Activated CD4-positive, alpha-beta T cell treated with anti-CD3 and anti-CD28 coated beads, Interleukin-2, Interleukin-4, amounts not matched to agents 100 ng/mL and 50 ng/mL, durations not matched to agents 16 hours and 8 hours (primary cell): ENCODE data around the gene BICRAL.
"Not testable (repeated sequence)": the region's sequence is repeated elsewhere in the genome, so short reads cannot be mapped to it uniquely, and the experiment has no call there.

ENCODE experiments used
- DNase-seq: peaks from one replicate; pipeline ENCODE4 v3.0.0-alpha.2; 2020; ENCODE audit warnings: low spot score

The BICRAL gene

DNA sequence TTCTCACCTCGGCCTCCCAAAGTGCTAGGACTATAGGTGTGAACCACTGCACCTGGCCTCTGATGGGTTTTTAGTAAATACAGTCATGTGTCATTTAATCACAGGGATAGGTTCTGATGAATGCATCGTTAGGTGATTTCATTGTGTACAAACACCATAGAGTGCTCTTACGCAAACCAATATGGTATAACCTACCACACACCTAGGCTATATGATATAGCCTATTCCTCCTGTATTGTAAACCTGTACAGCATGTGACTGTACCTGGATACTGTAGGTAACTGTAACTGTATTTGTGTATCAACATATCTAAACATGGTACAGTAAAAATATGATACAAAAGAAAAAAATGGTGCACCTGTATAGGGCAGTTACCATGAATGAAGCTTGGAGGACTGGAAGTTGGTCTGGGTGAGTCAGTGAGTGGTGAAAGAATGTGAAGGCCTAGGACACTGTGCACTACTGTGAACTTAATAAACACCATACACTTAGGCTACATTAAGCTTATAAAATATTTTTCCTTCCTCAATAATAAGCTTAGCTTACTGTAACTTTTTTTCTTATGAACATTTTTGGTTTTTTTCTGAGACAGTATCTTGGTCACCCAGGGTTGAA lies 10.0 kb downstream of the BICRAL start:
- no peak for DNase-seq

DNA sequence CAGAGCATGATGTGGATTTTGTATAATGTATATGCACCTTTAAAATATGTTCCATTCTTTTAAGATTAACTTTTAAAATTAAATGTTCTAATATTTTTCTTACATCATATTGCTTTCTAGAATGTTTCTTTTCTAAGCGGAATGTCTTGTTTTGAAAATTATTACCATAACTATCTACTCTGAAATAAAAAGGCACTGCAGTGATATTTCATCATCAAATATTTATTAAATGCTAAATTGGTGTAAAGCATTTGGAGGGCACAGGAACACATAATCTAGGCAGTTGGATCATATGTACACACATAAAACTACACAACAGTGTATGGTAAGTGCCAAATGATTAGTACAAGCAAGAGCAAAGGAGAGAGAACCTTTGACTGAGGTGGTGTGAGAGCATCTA lies 13.8 kb downstream of the BICRAL start:
- DNase-seq, result no peak

DNA sequence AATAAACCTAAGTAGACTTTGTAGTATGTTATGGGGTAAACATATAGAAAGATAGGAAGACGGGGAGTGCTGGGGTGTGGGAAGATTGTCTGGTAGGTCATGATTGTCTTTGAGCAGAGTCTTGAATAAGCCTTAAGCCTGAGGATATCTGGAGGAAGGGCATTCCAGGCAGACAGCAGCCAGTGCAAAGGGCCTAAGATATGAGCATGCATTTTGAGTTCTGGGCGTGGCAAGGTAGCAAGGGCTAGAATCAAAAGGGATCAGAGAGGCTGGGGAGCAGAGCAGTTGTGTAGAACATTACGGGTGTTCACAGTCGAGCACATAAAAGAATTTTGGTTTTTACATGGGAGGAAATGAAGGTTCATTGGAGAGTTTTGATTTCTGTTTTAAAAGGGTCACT lies 14.3 kb downstream of the BICRAL start:
- DNase-seq, result no peak

DNA sequence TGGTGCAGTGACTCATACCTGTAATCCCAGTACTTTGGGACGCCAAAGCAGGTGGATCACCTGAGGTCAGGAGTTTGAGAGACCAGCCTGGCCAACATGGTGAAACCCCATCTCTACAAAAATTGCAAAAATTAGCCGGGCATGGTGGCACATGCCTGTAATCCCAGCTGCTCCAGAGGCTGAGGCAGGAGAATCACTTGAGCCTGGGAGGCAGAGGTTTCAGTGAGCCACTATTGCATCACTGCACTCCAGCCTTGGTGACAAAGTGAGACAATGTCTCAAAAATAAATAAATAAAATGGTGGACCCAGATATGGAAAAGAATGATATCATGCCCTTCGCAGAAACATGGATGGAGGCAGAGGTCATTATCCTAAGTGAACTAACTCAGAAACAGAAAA lies 15.8 kb downstream of the BICRAL start:
- not testable (repeated sequence) for DNase-seq

DNA sequence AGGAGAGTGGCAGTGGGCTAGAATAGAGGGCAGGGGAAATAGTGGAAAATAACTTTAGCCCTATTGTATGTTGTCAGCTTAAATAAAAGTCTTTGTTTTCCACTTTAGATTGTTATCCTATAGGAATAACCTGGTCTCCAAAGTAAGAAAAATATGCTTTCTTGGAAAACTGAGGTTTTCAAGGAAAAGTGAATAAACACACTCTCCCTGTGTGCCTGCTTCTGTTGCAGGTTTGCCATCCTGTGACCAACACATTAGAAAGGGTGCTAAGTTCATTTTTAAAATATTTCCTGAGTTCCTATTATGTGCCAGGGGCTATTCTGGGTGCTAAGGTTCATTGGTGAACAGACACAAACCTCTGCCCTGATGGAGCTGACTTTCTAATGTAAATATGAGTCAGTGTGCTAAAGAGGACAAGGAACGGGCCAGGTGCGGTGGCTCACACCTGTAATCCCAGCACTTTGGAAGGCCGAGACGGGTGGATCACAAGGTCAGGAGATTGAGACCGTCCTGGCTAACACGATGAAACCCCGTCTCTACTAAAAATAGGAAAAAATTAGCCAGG lies 23.5 kb downstream of the BICRAL start:
- DNase-seq, result no peak

DNA sequence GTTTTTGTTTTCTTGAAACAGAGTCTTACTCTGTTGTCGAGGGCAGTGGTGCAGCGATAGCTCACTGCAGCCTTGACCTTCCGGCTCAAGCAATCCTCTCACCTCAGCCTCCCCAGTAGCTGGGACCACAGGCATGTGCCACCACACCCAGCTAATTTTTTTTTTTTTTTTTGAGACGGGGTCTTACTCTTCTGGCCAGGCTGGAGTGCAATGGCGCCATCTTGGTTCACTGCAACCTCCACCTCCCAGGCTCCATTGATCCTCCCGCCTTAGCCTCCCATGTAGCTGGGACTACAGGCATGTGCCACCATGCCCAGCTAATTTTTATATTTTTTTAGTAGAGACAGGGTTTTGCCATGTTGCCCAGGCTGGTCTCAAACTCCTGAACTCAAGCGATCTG lies 24.5 kb downstream of the BICRAL start:
- not testable (repeated sequence) for DNase-seq

DNA sequence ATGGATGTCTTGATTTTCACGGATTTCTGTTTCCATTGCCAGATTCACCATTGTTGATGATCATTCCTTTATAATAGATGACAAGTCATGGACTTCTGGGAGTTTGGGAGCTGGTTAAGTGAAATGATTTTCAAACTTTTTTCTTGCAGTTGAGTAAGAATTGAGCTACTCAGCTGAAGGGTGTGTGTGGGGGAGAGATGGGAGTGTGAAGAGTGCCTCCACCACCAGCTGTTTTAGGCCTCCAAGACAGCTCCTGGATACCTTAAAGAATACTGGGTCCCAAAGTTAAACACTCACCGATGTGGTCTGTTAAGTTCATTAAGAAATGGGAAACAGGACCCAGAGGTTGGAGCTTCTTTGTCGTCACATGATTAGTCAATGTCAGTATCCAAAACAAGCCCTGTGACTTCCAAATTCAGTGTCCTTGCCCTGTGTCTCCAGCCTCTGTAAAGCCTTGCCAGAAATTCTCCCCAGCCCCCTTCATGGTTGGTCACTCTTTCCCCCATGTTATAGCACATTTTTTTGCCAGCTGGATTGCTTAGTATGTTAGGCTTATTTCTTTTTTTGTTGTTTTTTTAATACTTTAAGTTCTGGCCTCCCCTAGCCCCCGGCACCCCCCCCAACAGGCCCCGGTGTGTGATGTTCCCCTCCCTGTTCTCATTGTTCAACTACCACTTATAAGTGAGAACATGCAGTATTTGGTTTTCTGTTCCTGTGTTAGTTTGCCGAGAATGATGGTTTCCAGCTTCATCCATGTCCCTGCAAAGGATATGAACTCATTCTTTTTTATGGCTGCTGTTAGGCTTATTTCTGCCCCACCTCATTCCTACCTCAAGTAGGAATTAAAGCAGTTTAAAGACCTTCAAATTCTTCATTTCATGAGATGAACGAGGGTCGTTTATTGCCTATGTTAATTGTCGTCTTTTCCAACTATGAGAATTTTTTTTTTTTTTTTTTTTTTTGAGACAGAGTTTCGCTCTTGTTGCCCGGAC lies 26.9 kb downstream of the BICRAL start:
- no peak for DNase-seq

DNA sequence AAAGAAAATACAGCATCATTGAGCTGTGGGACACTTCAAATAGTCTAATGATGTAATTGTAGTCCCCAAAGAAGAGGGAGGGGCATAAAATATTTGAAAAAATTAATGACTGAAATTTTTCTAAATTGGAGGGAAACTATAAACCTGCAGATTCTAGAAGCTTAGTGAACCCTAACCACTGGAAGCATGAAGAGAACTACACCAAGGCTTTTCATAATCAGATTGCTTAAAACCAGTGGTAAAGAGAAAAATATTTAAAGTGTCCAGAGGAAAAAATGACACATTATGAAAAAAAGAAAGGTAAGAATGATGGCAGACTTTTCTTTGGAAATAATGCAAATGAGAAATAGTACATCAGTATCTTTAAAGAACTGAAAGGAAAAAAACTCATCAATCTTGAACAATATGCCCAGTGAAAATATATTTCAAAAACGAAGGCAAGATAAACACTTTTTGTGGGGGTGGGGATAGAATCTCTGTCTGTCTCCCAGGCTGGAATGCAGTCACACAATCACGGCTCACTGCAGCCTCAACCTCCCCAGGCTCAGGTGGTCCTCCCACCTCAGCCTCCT lies 31.3 kb downstream of the BICRAL start:
- DNase-seq, result no peak

DNA sequence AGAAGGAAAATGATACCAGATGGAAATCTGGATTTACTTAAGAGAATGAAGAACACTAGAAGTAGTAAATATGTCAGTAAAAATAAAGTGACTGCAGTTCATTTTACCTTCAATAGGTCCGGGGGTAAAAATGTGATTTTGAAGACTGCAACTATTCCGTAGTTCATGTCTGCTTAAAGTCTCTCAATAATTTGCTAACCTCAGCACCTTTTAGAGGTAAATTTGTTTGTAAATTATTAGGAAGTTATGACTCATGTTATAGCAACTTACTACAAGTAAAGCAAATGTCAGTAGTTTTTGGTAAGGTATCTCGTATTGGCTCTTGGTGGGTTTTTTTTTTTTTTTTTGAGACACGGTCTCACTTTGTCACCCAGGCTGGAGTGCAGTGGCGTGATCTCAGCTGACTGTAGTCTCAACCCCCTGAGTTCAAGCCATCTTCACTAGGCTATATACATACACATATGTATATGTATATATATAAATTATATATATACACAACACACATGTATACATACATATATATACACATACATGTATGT lies 32.1 kb downstream of the BICRAL start:
- DNase-seq, result no peak

DNA sequence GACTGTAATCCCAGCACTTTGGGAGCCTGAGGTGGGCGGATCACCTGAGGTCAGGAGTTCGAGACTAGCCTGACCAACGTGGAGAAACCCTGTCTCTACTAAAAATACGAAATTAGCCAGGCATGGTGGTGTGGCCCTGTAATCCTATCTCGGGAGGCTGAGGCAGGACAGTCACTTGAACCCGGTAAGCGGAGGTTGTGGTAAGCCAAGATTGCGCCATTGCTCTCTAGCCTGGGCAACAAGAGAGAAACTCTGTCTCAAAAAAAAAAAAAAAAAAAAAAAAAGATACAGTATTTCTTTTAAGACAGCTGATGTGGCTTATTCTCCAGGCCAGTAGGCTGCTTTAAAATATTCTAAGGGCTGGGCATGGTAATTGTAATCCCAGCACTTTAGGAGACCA lies 33.9 kb downstream of the BICRAL start:
- not testable (repeated sequence) for DNase-seq

DNA sequence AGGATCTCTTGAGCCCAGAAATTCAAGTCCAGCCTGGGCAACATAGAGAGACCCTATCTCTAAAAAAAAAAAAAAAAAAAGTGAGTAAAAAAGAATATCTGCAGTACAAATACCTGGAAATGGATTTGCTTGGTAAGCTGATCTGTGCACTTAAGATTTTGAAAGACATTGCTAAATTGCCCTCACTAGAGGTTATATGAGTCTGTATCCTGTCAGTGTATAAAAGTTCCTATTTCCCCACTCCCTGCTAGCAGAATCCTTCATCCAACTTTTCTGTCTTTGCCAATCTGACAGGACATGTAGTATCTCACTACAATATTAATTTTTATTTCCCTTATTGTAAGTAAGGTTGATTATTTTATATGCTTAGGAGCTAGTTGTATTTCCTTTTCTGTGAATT lies 36.1 kb downstream of the BICRAL start:
- DNase-seq, result no peak

DNA sequence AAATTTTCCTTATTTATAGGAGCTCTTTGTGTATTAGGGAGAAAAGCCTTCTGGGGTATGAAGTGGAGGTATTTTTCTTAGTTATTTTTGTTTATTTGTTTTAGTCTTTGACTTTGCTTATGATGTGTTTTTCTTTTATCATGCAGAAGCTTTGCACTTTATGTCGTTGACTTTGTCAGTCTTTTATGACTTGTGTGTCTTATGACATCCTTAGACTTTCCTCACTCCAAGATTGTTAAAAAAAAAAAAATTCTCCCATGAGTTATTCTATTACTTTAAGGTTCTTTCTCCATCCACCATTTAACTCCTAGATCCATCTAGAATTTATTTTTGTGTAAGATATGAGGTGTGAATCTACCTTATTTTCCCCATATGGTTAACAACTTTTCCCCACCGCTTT lies 36.6 kb downstream of the BICRAL start:
- DNase-seq, result no peak

DNA sequence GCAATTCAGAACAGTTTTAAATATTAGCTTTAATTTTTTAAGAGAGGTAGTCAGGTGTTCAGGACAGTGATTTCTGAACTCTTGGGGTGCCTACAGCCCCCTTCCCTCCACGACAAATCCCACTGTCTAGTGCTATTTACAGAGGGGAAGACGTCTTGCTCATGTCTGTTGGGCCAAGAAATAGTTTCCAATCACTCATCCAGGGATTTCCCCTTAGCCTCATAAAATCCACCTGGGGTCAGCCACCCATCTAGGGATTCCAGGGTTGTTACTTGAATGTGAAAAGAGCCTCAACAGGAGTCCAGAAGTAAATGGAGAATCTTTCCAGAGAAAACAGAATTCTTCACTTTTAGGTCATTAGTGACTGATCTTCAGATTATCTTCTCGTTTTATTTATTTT lies 37.0 kb downstream of the BICRAL start:
- DNase-seq, result no peak

DNA sequence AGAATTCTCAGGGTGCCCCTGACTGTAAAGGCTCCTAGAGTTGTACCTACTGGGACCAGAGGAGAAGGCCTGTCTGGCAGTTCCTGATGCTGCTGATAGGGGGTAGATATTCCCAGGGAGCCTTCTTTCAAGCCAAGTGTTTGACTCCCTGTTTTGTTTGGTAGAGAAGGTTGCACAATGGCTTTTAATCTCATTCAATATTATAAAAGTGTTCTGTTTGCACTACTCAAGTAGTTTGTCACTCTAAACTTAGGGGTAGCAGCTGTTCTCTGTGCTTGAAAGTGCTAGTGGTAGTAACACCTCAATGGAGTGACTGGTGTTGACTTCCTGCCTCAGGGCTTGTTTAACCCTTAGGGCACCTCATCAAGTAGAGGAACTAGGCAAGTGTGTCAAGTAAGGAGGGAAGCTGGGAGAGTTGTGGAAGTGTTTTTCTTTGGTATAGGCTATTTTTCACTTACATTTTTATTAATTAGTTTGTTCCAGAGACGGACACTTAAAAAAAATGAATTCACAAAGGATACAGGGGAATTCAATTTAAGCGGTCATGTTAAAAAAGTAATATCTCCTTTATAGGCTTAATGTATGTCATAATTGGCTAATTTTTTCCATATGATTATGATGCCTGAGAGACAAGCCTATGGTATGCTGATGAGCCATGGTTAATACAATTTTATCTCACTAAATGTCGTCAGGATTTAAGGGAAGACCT lies 38.1 kb downstream of the BICRAL start:
- peak; percentile 11 for DNase-seq

DNA sequence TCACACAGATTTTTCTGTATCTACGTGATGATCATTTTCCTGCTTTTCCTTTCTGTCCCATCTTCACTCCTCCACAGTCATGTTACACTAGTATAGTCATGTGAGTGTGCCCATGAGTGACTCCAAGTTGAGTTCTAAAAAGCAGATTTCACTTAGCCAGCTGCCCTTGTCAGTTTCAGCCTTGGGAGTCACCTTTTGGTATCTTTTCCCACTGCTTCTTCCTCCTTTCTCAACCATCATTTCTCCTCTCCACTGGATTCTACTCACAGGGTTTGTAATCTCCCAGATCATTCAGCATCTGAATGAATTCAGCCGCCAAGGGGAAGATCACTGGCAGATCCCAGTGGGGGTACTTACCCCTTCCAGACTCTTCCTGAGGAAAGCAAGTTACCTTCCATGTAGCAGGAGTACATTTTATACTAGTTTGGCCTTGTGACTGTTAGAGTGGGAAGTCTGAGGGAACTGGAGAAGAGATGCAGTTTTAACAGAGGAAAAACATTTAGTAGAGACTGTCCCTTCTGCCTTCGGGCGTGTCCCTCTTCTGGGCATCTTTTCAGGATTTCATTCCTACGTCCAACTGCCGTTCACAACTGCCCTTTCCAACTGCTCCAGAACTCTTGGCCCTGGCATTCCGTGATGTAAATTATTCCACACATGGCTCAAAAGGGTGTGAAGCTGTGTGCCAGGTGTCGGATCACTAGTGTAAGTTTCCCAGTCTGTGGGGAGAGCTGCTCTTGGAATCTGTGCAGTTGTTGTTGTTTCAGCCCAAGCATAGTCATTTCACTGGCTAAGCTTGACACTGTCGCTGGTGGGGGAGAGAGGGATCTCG lies 38.9 kb downstream of the BICRAL start:
- no peak for DNase-seq

DNA sequence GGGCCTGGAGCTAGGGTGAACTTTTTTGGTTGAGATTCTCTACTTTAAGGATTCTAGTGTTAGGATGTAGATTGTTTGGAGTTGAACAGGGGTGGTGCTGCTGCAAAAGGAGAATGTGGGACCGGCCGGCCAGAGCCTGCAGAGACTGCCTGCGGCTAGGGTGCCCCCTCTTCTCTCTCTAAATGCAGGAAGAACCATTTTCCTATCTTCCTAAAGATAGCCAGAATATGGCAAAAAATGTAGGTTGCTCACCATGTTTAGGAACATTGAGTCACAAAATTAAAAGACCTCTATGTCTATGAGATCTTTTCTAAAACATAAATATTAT lies 39.5 kb downstream of the BICRAL start:
- DNase-seq, result no peak

DNA sequence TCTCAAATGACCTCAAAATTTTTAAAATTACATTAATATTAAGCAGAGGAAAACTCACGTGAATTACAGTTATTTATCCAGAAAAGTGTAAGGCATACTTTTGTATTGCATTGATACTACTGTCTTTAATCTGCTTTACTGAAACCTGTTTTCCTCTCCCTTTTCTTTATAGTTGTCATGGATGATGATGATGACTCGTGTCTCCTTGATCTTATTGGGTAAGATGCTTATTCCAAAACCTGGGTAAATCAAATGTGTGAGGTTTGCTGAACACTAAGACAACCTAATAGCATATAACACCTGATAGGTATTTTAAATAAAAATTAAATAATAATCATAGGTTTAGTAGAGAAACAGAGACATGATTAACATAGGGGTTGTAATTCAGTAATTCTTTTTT lies 40.0 kb downstream of the BICRAL start:
- DNase-seq, result no peak

DNA sequence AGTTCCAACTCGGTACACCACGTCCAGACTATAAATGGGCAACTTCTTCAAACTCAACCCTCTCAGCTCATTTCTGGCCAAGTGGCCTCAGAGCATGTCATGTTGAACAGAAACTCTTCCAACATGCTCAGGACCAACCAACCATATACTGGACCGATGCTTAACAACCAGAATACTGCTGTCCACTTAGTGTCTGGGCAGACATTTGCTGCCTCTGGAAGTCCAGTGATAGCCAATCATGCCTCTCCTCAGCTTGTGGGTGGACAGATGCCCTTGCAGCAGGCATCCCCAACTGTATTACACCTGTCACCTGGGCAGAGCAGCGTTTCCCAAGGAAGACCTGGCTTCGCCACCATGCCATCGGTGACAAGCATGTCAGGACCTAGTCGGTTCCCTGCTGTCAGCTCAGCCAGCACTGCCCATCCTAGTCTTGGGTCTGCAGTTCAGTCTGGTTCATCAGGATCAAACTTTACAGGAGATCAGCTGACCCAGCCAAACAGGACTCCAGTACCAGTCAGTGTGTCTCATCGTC lies 47.8 kb downstream of the BICRAL start:
- no peak for DNase-seq

DNA sequence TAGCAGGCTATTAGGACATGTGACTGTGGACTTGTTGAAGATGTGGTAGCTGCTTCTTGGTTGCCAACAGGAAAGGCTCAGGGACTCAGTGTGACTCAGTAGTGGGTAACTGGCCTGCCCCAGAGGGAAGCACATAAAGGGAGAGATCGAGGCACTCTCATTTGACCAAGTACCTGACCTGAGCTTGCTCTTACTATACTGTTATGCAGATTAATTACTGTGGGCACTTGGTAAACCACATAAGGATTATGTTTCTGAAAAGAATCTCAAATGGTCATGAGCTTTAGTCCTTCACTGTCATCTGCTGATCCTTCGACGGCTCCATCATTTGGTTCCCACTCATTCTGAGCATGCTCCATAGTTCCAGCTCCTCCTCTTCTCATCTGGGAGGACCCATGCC lies 49.4 kb downstream of the BICRAL start:
- DNase-seq, result no peak

DNA sequence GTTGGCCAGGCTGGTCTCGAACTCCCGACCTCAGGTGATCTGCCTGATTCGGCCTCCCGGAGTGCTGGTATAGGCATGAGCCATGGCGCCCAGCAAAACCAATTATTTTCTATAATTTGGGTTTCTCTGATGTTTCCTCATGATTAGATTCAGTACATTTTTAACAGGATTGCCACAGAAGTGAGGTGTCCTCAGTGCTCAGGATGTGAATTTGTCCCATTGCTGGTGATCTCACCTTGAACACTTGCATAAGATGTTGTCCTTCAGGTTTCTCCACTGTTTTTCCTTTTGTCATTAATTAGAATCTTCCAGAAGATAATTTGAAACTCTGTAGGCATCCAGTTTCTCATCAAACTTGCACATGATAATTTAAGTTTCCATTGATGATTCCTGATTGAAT lies 52.2 kb downstream of the BICRAL start:
- DNase-seq, result no peak
